Bronchial epithelial cell (primary cell): Measurements from ENCODE around the gene LRIG1. TPM values are rescaled to one million over a fixed set of nuclear protein-coding genes. Genes with fewer than 3 reads are reported as not detected.

Experiments
- DNase-seq: peaks from one replicate; pipeline ENCODE4 v3.0.0-alpha.2; 2010; ENCODE audit warnings: low read depth
- FAIRE-seq: peaks from 2 replicates; lab custom pipeline; 2011; peaks lifted over from hg19 to GRCh38; lab: Jason Lieb, UNC
- H3K27me3 ChIP-seq: 2 replicates; pipeline ENCODE4 v1.5.1; 2011; ENCODE audit warnings: low read length; ENCODE audit not compliant: control insufficient read depth, insufficient read depth
- H3K36me3 ChIP-seq: 2 replicates; pipeline ENCODE4 v1.5.1; 2011; ENCODE audit warnings: low read length; ENCODE audit not compliant: control insufficient read depth, insufficient read depth
- H3K4me3 ChIP-seq: 2 replicates; pipeline ENCODE4 v1.5.1; 2011; ENCODE audit warnings: mild to moderate bottlenecking, low read depth, low read length, control low read depth
- total RNA-seq: library from RNA; depleted of rRNA; stranded (reverse); fragments of >200 nt; gene quantifications from 2 replicates; pipeline ENCODE4 v1.2.1, GENCODE V29; 2014
- TF ChIP-seq, protein P1 (sequence below): IDR thresholded peaks from 2 replicates; pipeline ENCODE4 v1.5.1; 2011; ENCODE audit warnings: mild to moderate bottlenecking, moderate library complexity, low read length, control low read depth, inconsistent platforms; ENCODE audit not compliant: insufficient read depth, severe bottlenecking

The LRIG1 gene
- total RNA-seq, 1 donor from 2014 or later = 11.6 TPM

DNA sequence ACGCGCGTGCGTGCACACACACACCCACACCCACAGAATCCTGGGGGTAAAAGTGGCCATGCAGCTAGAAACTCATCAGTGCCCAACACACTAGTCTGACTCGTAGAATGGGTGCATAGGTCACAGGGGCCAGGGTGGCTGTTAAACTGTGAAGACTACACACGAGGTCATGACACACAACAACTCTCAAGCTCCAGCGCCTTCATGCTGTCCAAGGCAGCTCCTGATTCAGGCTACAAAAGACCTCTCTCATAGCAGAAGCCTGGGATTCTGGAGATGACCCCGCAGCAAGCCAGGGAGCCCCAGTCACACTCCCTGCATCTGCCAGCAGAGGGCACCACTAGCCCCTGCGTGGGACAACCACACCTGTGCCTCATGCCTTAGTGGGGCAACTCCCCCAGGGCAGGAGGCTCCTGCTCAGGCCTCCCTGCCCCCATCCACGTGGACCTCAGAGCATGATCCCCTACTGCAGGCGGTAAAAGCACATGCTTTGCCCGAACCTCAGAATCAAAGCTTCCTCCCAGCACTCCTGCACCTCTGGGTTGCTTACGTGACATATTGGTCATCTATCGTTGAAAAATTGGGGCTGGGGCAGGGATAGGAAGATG lies 93.1 kb downstream of the LRIG1 start:
- Histone ChIP-seq H3K36me3 (peaks cover 11% of the 10 kb centered on the region), H3K4me3 (no peak overlapping the region), H3K27me3 (no peaks in the 10 kb centered on the region)
- FAIRE-seq = no peak
- TF ChIP-seq, protein P1, sequence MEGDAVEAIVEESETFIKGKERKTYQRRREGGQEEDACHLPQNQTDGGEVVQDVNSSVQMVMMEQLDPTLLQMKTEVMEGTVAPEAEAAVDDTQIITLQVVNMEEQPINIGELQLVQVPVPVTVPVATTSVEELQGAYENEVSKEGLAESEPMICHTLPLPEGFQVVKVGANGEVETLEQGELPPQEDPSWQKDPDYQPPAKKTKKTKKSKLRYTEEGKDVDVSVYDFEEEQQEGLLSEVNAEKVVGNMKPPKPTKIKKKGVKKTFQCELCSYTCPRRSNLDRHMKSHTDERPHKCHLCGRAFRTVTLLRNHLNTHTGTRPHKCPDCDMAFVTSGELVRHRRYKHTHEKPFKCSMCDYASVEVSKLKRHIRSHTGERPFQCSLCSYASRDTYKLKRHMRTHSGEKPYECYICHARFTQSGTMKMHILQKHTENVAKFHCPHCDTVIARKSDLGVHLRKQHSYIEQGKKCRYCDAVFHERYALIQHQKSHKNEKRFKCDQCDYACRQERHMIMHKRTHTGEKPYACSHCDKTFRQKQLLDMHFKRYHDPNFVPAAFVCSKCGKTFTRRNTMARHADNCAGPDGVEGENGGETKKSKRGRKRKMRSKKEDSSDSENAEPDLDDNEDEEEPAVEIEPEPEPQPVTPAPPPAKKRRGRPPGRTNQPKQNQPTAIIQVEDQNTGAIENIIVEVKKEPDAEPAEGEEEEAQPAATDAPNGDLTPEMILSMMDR = peak; percentile 97
- peak; percentile 38 for DNase-seq

DNA sequence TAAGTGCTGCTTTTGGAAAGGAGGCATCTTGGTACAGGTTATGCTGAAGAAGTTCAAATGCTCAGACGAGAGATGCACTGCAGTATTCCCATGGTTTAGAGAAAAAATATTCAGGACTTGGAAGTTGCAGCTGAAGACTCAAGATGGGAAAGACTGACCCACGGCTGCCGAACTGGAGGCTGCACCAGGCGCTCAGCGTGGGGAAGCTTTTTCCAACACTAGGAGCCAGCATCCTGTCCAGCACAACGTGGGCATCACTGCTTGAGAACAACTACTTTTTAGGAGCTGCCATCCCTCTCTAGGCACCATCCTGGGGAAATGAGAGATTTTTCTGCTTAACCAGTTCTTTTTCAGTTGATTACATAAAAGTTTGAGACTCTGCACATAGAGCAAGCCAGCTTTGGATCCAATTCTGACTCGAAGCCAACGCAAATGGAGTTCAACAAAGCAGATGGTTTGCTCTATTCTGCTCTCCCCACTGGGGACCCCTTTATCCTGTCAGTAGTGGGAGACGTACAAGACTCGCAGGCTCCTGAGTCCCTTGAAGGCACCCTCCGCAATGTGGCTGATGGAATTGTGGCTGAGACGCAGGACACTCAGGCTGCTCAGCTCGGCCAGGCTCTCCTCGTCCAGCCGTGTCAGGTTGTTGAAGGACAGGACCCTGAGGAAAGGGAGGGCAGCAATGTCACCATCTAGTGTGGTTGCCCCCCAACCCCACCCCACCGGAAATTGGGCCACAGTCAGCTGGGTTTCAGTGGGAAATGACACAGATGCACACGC lies 93.8 kb downstream of the LRIG1 start:
- Histone ChIP-seq H3K4me3 (no peak overlapping the region), H3K27me3 (no peaks in the 10 kb centered on the region), H3K36me3 (peaks cover 9% of the 10 kb centered on the region)
- TF ChIP-seq, protein P1 = no peak
- FAIRE-seq (peak; percentile 18), DNase-seq (no peak)

DNA sequence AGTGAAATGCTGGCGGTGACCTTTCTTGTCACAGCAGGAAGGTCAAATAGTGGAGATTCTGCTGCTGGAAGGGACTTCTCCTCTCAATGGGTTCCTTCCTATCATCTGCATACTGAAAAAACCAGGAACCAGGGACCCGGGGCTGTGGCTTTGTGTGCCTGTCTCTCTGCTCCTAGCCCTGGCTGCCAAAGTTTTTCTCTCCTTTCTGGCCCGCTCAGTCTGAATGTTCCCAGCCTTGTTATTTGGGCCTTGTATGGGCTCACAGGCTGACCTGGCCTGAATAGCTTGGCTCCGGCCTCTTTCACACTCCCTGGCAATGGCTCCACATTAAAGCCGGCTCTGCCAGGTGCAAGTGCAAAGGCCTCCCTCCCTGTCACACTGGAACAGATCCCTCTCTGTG lies 94.7 kb downstream of the LRIG1 start:
- no peaks in the 10 kb centered on the region for H3K27me3 ChIP-seq
- peaks cover 9% of the 10 kb centered on the region for H3K36me3 ChIP-seq
- no peak overlapping the region for H3K4me3 ChIP-seq
- FAIRE-seq (no peak), DNase-seq (no peak)
- TF ChIP-seq, protein P1 = no peak

DNA sequence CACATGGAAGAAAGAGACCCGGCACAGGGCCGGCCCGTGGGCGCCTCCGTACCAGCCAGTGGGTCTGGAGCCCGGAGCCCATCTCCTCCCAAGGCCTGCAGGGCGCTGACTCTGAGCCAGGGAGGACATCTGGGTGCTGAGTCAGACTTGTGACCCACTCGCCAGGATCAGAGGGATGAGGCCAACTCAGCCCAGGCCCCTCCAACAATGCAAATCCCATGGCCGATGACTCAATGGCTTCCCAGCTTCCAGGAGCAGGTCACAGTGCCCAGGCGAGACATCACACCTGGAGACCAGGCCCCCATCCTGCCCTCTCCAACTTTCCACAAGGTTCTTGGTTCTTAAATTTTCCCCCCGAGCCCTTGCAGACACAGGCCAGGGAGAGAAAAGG lies 95.1 kb downstream of the LRIG1 start:
- FAIRE-seq = no peak
- TF ChIP-seq, protein P1 = no peak
- DNase-seq = peak; percentile 13
- Histone ChIP-seq H3K36me3 (peaks cover 9% of the 10 kb centered on the region), H3K27me3 (no peaks in the 10 kb centered on the region), H3K4me3 (no peak overlapping the region)

DNA sequence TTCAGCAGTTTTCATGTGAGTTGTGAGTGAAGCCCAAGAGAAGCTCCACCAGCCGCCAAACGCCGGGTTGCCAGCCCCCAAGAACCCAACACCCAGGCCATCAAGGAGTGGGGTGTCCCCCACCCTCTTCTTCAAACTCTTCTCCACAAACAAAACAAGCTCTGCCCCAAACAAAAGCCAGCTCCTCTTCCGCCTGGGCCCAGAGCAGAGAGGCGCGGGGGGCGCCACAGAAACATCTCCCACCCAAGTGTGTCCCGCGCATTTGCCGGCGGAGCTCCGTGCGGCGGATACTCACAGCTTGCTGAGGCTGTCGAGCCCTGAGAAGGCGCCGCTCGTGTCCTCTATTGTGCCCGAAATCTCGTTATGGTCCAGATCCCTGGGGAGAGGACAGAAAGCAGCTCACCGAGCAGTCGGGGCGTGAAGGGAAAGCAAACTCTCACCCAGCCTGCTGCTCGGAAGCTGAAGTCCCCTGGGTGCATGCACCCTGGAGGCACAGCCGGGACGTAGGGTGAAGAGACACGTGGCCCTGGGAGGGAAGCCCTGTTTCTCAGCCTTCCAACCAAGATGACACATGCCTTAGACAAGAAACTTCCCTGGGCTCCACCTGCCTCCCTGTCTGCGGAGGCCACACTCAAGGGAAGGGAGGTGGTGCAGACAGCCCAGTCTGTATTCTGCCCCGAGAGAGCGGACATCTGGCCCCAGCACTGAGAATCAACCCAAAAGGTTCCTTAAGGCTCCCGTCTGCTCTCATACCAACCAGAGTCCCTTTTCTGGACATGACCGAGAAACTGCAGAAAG lies 95.7 kb downstream of the LRIG1 start:
- H3K36me3 ChIP-seq = peaks cover 9% of the 10 kb centered on the region
- no peak overlapping the region for H3K4me3 ChIP-seq
- TF ChIP-seq, protein P1 = no peak
- DNase-seq (no peak), FAIRE-seq (no peak)
- no peaks in the 10 kb centered on the region for H3K27me3 ChIP-seq
